GM23248 (cell line): ENCODE results near the gene KCNJ6. TPM values are rescaled to one million over a fixed set of nuclear protein-coding genes. Genes with fewer than 3 reads are reported as not detected.
"Not testable (repeated sequence)": the region's sequence is repeated elsewhere in the genome, so short reads cannot be mapped to it uniquely, and the experiment has no call there.

ENCODE experiments used
- DNase-seq: peaks from one replicate; pipeline ENCODE4 v3.0.0-alpha.2; 2015
- H2AFZ ChIP-seq: fragments of 200-600 bp; sonication (generic); 2 replicates; pipeline ENCODE4 v1.6.1; 2016; ENCODE audit warnings: antibody characterized with exemption
- H3F3A ChIP-seq: fragments of 200-600 bp; sonication (generic); 2 replicates; pipeline ENCODE4 v1.6.1; 2016; ENCODE audit warnings: mild to moderate bottlenecking, antibody characterized with exemption, mixed run types; ENCODE audit not compliant: insufficient read depth
- H3K27ac ChIP-seq: fragments of 200-600 bp; sonication (generic); 2 replicates; pipeline ENCODE4 v1.5.1; 2016; ENCODE audit warnings: mild to moderate bottlenecking
- H3K27me3 ChIP-seq: fragments of 200-600 bp; sonication (generic); replicated peaks from 2 replicates; pipeline ENCODE4 v1.6.1; 2016; ENCODE audit warnings: mild to moderate bottlenecking; ENCODE audit not compliant: insufficient read depth
- H3K36me3 ChIP-seq: fragments of 200-600 bp; sonication (generic); 2 replicates; pipeline ENCODE4 v1.6.1; 2016; ENCODE audit warnings: low read depth, mild to moderate bottlenecking
- H3K4me1 ChIP-seq: fragments of 200-600 bp; sonication (generic); 2 replicates; pipeline ENCODE4 v1.6.1; 2016; ENCODE audit warnings: mild to moderate bottlenecking; ENCODE audit not compliant: insufficient read depth
- H3K4me2 ChIP-seq: fragments of 200-600 bp; sonication (generic); one replicate; pipeline ENCODE4 v1.6.1; 2016; ENCODE audit warnings: mild to moderate bottlenecking; ENCODE audit not compliant: unreplicated experiment
- H3K4me3 ChIP-seq: fragments of 200-600 bp; sonication (generic); 2 replicates; pipeline ENCODE4 v1.5.1; 2016; ENCODE audit warnings: mild to moderate bottlenecking
- H3K79me2 ChIP-seq: fragments of 200-600 bp; sonication (generic); 2 replicates; pipeline ENCODE4 v1.6.1; 2016; ENCODE audit warnings: mild to moderate bottlenecking; ENCODE audit not compliant: insufficient read depth
- H3K9ac ChIP-seq: fragments of 200-600 bp; sonication (generic); 2 replicates; pipeline ENCODE4 v1.6.1; 2016; ENCODE audit warnings: mild to moderate bottlenecking
- H3K9me2 ChIP-seq: fragments of 200-600 bp; sonication (generic); 2 replicates; pipeline ENCODE4 v1.6.1; 2016; ENCODE audit warnings: mixed run types, mild to moderate bottlenecking, moderate library complexity; ENCODE audit not compliant: insufficient read depth
- H3K9me3 ChIP-seq: fragments of 200-600 bp; sonication (generic); one replicate; pipeline ENCODE4 v1.6.1; 2017; ENCODE audit warnings: low read depth
- H4K20me1 ChIP-seq: fragments of 200-600 bp; sonication (generic); 2 replicates; pipeline ENCODE4 v1.6.0; 2016; ENCODE audit not compliant: insufficient read depth
- EZH2 ChIP-seq: fragments of 200-600 bp; sonication (generic); IDR thresholded peaks from 2 replicates; pipeline ENCODE4 v1.6.1; 2018; ENCODE audit warnings: antibody characterized with exemption, mild to moderate bottlenecking; ENCODE audit not compliant: insufficient read depth, poor library complexity, severe bottlenecking
- EZH2phosphoT487 ChIP-seq: fragments of 200-600 bp; sonication (generic); IDR thresholded peaks from 2 replicates; pipeline ENCODE4 v1.6.1; 2018; ENCODE audit warnings: antibody characterized with exemption, moderate library complexity, mild to moderate bottlenecking, low read depth; ENCODE audit not compliant: insufficient read depth
- WGBS, 2 experiments: methylation state at CpG; one replicate each; pipeline ENCODE4 v1.1.6; 2015 to 2017; ENCODE audit warnings: low lambda C conversion rate in 2 of 2, low coverage in 1 of 2; ENCODE audit errors: missing lambda C conversion rate in 2 of 2; 5-methylcytosine and 5-hydroxymethylcytosine counted together
- in situ Hi-C: fragments of 300-500 bp; cut with MboI; formaldehyde crosslinking; loops from 2 replicates; pipeline ENCODE4 v1.15.0; 2020
- polyA plus RNA-seq: library from polyadenylated mRNA; unstranded; fragments of >200 nt; fragmentation: Nextera tagmentation; extraction: Ambion mirVana; gene quantifications from 2 replicates; pipeline ENCODE4 v1.2.1, GENCODE V29; 2016
- total RNA-seq: library from RNA; depleted of rRNA; stranded (reverse); fragments of >200 nt; shearing (Covaris generic); gene quantifications from 2 replicates; pipeline ENCODE4 v1.2.3, GENCODE V29; 2014

Gene KCNJ6
- total and polyA plus RNA-seq, 2 experiments from 2014 or later: 0.11 TPM; not detected in 1

DNA sequence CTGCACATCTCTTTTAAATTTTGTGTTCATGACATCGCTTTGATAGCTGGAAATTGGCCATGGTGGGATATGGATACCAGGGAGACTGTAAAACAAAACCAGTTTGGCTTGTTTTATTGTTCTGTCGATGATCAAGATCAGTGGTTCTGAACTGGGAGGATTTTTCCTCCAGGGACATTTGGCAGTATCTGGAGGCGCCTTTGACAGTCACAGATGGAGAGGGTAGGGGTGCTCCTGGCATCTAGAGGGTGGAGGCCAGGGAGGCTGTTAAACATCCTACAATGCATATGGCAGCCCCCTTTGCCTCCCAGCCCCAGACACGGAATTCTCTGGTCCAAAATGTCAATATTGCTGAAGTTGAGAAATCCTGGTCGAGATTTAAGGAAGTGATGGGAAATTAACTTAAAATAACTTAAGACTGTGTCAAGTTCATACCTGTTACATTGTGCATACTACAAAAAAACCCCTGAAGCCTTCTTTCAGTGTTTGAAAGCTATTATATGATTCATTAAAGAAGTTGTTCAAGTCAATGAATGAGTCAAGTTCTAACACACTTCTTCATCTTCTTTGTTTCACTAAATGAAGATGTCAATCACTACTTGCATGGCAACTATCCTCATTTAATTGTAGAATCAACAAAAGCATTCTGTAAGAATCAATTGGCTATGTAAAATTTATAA lies 150.9 kb downstream of the KCNJ6 start:
- TF ChIP-seq EZH2 (no peak), EZH2phosphoT487 (no peak)
- Histone ChIP-seq H2AFZ (no peak overlapping the region), H3K9me2 (no peaks in the 10 kb centered on the region), H3K36me3 (no peaks in the 10 kb centered on the region), H3F3A (no peaks in the 10 kb centered on the region), H3K27ac (no peak overlapping the region), H3K9ac (no peak overlapping the region), H3K79me2 (no peaks in the 10 kb centered on the region), H3K4me3 (no peak overlapping the region), H4K20me1 (no peaks in the 10 kb centered on the region), H3K9me3 (no peaks in the 10 kb centered on the region), H3K27me3 (no peaks in the 10 kb centered on the region), H3K4me1 (peaks cover 7% of the 10 kb centered on the region; the same call in 1 of the 2 replicates), H3K4me2 (no peak overlapping the region)
- in situ Hi-C loops: no loop called here
- DNase-seq: no peak
- WGBS, 2 experiments: 59 to 67% methylated on average over 5 of the region's 5 CpGs

DNA sequence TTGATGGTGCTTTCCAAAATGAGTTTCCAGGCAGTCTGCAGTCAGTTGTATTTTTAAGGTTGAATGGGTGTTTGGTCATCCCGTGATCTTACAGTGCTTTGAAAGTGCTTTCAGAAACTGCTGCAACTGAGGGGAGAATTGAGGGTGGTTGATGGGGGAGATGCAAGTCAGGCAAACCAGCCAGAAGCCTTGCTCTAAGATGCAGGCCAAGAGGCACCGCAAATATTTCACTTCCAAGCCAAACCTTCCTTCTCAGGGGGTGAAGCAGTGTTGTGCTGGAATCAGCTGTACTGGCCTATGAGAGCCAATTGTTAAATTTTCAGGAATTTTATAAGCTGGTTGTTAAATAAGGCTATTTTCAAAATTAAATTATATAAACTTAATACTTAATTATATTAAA lies 151.6 kb downstream of the KCNJ6 start:
- TF ChIP-seq EZH2phosphoT487 (no peak), EZH2 (no peak)
- no peak overlapping the region for H3K9ac ChIP-seq
- no peaks in the 10 kb centered on the region for H4K20me1 ChIP-seq
- no peak for DNase-seq
- peaks cover 7% of the 10 kb centered on the region; the same call in 1 of the 2 replicates for H3K4me1 ChIP-seq
- H3K9me2 ChIP-seq: no peaks in the 10 kb centered on the region
- H3K4me2 ChIP-seq: no peak overlapping the region
- H3K27me3 ChIP-seq: no peaks in the 10 kb centered on the region
- H3F3A ChIP-seq: no peaks in the 10 kb centered on the region
- H3K4me3 ChIP-seq: no peak overlapping the region
- WGBS, 2 experiments: 64% methylated on average over 2 of the region's 2 CpGs
- H3K9me3 ChIP-seq: no peaks in the 10 kb centered on the region
- no peak overlapping the region for H2AFZ ChIP-seq
- H3K36me3 ChIP-seq: no peaks in the 10 kb centered on the region
- H3K27ac ChIP-seq: no peak overlapping the region
- no peaks in the 10 kb centered on the region for H3K79me2 ChIP-seq
- in situ Hi-C loops: no loop called here

GRCh38 chr21:37763298-37763697 lies 153.0 kb downstream of the KCNJ6 start:
- Histone ChIP-seq H3K79me2 (no peaks in the 10 kb centered on the region), H2AFZ (no peak overlapping the region), H3K9me3 (no peaks in the 10 kb centered on the region), H3K9ac (no peak overlapping the region), H3K4me1 (peaks cover 7% of the 10 kb centered on the region; the same call in 1 of the 2 replicates), H3K4me3 (no peak overlapping the region), H3K27ac (no peak overlapping the region), H3K9me2 (no peaks in the 10 kb centered on the region), H3K27me3 (no peaks in the 10 kb centered on the region), H4K20me1 (no peaks in the 10 kb centered on the region), H3K36me3 (no peaks in the 10 kb centered on the region), H3K4me2 (no peak overlapping the region), H3F3A (no peaks in the 10 kb centered on the region)
- WGBS, 2 experiments: 61 to 66% methylated on average over 5 of the region's 5 CpGs
- in situ Hi-C loops: no loop called here
- DNase-seq: no peak
- TF ChIP-seq EZH2phosphoT487 (no peak), EZH2 (no peak)

DNA sequence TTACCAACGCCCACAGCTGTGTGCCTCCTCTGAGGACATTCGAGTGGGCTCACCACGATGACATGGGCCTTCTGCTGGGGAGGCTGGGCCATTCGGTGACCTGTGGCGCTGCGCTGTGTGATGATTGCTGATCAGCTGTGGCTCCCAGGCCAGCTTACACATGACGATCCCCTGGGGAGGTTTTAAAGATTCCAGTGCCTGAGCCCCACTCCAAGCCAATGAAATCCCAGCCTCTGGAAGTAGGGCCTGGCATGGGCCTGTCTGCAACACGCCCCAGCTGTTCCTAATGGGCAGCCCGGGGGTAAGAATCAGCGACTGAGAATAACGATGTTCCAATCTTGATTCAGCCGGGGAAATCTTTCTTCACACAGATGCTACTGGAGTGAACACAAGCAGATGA lies 153.7 kb downstream of the KCNJ6 start:
- Histone ChIP-seq H3K9ac (no peak overlapping the region), H3F3A (no peaks in the 10 kb centered on the region), H3K4me1 (no peaks in the 10 kb centered on the region), H2AFZ (no peak overlapping the region), H3K79me2 (no peaks in the 10 kb centered on the region), H3K9me3 (no peaks in the 10 kb centered on the region), H3K4me3 (no peak overlapping the region), H3K4me2 (no peak overlapping the region), H3K9me2 (no peaks in the 10 kb centered on the region), H3K36me3 (no peaks in the 10 kb centered on the region), H3K27me3 (no peaks in the 10 kb centered on the region), H4K20me1 (no peaks in the 10 kb centered on the region), H3K27ac (no peak overlapping the region)
- TF ChIP-seq EZH2phosphoT487: no peak
- in situ Hi-C loops: no loop called here
- 47 to 48% methylated on average over 9 to 12 of the region's 12 CpGs for WGBS, 2 experiments
- no peak for DNase-seq

DNA sequence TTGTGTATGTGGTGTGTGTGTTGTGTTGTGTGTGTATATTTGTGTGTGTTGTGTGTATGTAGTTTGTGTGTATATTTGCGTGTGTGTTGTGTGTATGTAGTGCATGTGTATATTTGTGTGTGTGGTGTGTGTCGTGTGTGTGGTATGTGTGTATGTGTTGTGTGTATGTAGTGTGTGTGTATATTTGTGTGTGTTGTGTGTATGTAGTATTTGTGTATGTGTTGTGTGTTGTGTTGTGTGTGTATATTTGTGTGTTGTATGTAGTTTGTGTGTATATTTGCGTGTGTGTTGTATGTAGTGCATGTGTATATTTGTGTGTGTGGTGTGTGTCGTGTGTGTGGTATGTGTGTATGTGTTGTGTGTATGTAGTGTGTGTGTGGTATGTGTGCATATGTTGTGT lies 154.9 kb downstream of the KCNJ6 start:
- DNase-seq, H3K4me2 ChIP-seq, H3K27ac ChIP-seq, H3K4me3 ChIP-seq, H3K9ac ChIP-seq, H3K9me2 ChIP-seq, H4K20me1 ChIP-seq, H2AFZ ChIP-seq, H3K79me2 ChIP-seq, H3K27me3 ChIP-seq, H3K9me3 ChIP-seq, H3F3A ChIP-seq, H3K36me3 ChIP-seq, H3K4me1 ChIP-seq, in situ Hi-C loops: not testable (repeated sequence)
- WGBS, 2 experiments: 82% methylated on average over 4 of the region's 4 CpGs
